WTC11 (cell line): ENCODE data around the gene STARD5. TPM values are rescaled to one million over a fixed set of nuclear protein-coding genes. Genes with fewer than 3 reads are reported as not detected.

Source experiments
- ATAC-seq: fragments of 200-7000 bp; cut with Tn5 transposase; 2 replicates; pipeline ENCODE4 v1.10.0; 2021; ENCODE audit warnings: mild to moderate bottlenecking, moderate library complexity
- CTCF ChIA-PET: fragments of 300-600 bp; sonication (Branson Sonifier 250); formaldehyde crosslinking; loops from one replicate; lab custom pipeline; 2021; ENCODE audit warnings: antibody characterized with exemption; lab: Charles Lee
- POLR2A ChIA-PET: fragments of 350-600 bp; sonication (Branson Sonifier 250); formaldehyde crosslinking; loops from one replicate; lab custom pipeline; 2021; ENCODE audit warnings: antibody characterized with exemption; lab: Charles Lee
- DNase-seq: peaks from one replicate; pipeline ENCODE4 v3.0.0; 2021; ENCODE audit warnings: low spot score
- H3K27ac Mint-ChIP-seq: 2 replicates; pipeline ENCODE4 v1.8.0; 2021; ENCODE audit warnings: mixed read lengths
- H3K27me3 Mint-ChIP-seq: 2 replicates; pipeline ENCODE4 v1.8.0; 2021; ENCODE audit warnings: low read depth, mild to moderate bottlenecking, moderate library complexity, mixed read lengths
- H3K36me3 Mint-ChIP-seq: 2 replicates; pipeline ENCODE4 v1.8.0; 2021; ENCODE audit warnings: mixed read lengths
- H3K4me1 Mint-ChIP-seq: 2 replicates; pipeline ENCODE4 v1.8.0; 2022; ENCODE audit warnings: mixed read lengths
- H3K4me3 Mint-ChIP-seq: 2 replicates; pipeline ENCODE4 v1.8.0; 2021; ENCODE audit warnings: mild to moderate bottlenecking, moderate library complexity, mixed read lengths
- H3K9me3 Mint-ChIP-seq: 2 replicates; pipeline ENCODE4 v1.8.0; 2021; ENCODE audit warnings: mixed read lengths
- ARID4B ChIP-seq: sonication (generic); formaldehyde crosslinking; IDR thresholded peaks from 2 replicates; pipeline ENCODE4 v1.8.0; 2023; ENCODE audit warnings: missing genetic modification reagents, mild to moderate bottlenecking, borderline replicate concordance
- ATF3 ChIP-seq: sonication (generic); formaldehyde crosslinking; conservative IDR thresholded peaks from 2 replicates; pipeline ENCODE4 v1.8.1; 2022; ENCODE audit warnings: mild to moderate bottlenecking, missing genetic modification reagents
- CBFB ChIP-seq: sonication (generic); formaldehyde crosslinking; IDR thresholded peaks from 2 replicates; pipeline ENCODE4 v1.8.1; 2022; ENCODE audit warnings: mild to moderate bottlenecking, low read depth, missing genetic modification reagents
- E2F4 ChIP-seq: sonication (generic); formaldehyde crosslinking; IDR thresholded peaks from 2 replicates; pipeline ENCODE4 v1.8.1; 2022; ENCODE audit warnings: low read depth, mild to moderate bottlenecking, moderate library complexity, missing genetic modification reagents, borderline replicate concordance
- EMX1 ChIP-seq: fragments of 250-450 bp; sonication (Bioruptor Pico); IDR thresholded peaks from 2 replicates; pipeline ENCODE4 v1.8.0; 2021; ENCODE audit warnings: mild to moderate bottlenecking
- ERG ChIP-seq: fragments of 250-450 bp; sonication (Bioruptor Pico); IDR thresholded peaks from 2 replicates; pipeline ENCODE4 v1.8.0; 2021; ENCODE audit warnings: mild to moderate bottlenecking
- FOXP4 ChIP-seq: sonication (generic); formaldehyde crosslinking; IDR thresholded peaks from 2 replicates; pipeline ENCODE4 v1.8.0; 2022; ENCODE audit warnings: mild to moderate bottlenecking, missing genetic modification reagents
- GRHL2 ChIP-seq: fragments of 250-450 bp; sonication (Bioruptor Pico); IDR thresholded peaks from 2 replicates; pipeline ENCODE4 v1.8.0; 2022; ENCODE audit warnings: mild to moderate bottlenecking, moderate library complexity; ENCODE audit not compliant: insufficient replicate concordance, severe bottlenecking
- HMGXB4 ChIP-seq: sonication (generic); formaldehyde crosslinking; IDR thresholded peaks from 2 replicates; pipeline ENCODE4 v1.8.1; 2023; ENCODE audit warnings: mild to moderate bottlenecking, moderate library complexity, missing genetic modification reagents
- IRF2 ChIP-seq: sonication (generic); formaldehyde crosslinking; IDR thresholded peaks from 2 replicates; pipeline ENCODE4 v1.8.0; 2022; ENCODE audit warnings: low read depth, missing genetic modification reagents, borderline replicate concordance
- MAX ChIP-seq: sonication (generic); formaldehyde crosslinking; IDR thresholded peaks from 2 replicates; pipeline ENCODE4 v1.8.0; 2022; ENCODE audit warnings: mild to moderate bottlenecking, missing genetic modification reagents
- PRRX2 ChIP-seq: fragments of 250-450 bp; sonication (Bioruptor Pico); IDR thresholded peaks from 2 replicates; pipeline ENCODE4 v1.8.0; 2021; ENCODE audit warnings: mild to moderate bottlenecking
- RORB ChIP-seq: fragments of 250-450 bp; sonication (Bioruptor Pico); IDR thresholded peaks from 2 replicates; pipeline ENCODE4 v1.9.0; 2021; ENCODE audit warnings: mild to moderate bottlenecking
- SMAD3 ChIP-seq: sonication (generic); formaldehyde crosslinking; IDR thresholded peaks from 2 replicates; pipeline ENCODE4 v1.8.0; 2022; ENCODE audit warnings: missing genetic modification reagents, mild to moderate bottlenecking, borderline replicate concordance
- SOX15 ChIP-seq: fragments of 250-450 bp; sonication (Bioruptor Pico); IDR thresholded peaks from 2 replicates; pipeline ENCODE4 v1.9.0; 2021; ENCODE audit warnings: mild to moderate bottlenecking
- TP53 ChIP-seq: sonication (generic); formaldehyde crosslinking; IDR thresholded peaks from 2 replicates; pipeline ENCODE4 v1.8.1; 2023; ENCODE audit warnings: mild to moderate bottlenecking, missing genetic modification reagents
- ZNF219 ChIP-seq: sonication (generic); formaldehyde crosslinking; IDR thresholded peaks from 2 replicates; pipeline ENCODE4 v1.8.0; 2023; ENCODE audit warnings: missing genetic modification reagents, mild to moderate bottlenecking, borderline replicate concordance
- ZNF263 ChIP-seq: sonication (generic); formaldehyde crosslinking; IDR thresholded peaks from 2 replicates; pipeline ENCODE4 v1.8.1; 2022; ENCODE audit warnings: low read depth, mild to moderate bottlenecking, moderate library complexity, missing genetic modification reagents
- ZNF423 ChIP-seq: fragments of 250-450 bp; sonication (Bioruptor Pico); IDR thresholded peaks from 2 replicates; pipeline ENCODE4 v2.1.2; 2022; ENCODE audit warnings: mild to moderate bottlenecking, moderate library complexity
- total RNA-seq: library from RNA; stranded (reverse); gene quantifications from 3 replicates; pipeline ENCODE4 v1.2.3, GENCODE V29; 2021

Gene STARD5
- total RNA-seq, 1 experiment from 2014 or later: 6.8 TPM

GRCh38 chr15:81322676-81323253 lies 1.2 kb downstream of the STARD5 start (continued):
- TF ChIP-seq GRHL2 (CRISPR knock-in tag) (no peak), ZNF423 (CRISPR knock-in tag) (no peak)

GRCh38 chr15:81321667-81322066 lies 2.3 kb downstream of the STARD5 start:
- H3K9me3 Mint-ChIP-seq: no peaks in the 10 kb centered on the region
- POLR2A ChIA-PET: no interaction called here
- peaks cover 12% of the 10 kb centered on the region for H3K27me3 Mint-ChIP-seq
- DNase-seq (no peak), ATAC-seq (no peak)
- TF ChIP-seq RORB (CRISPR knock-in tag) (no peak), MAX (CRISPR knock-in tag) (no peak), SOX15 (CRISPR knock-in tag) (no peak), ZNF219 (CRISPR knock-in tag) (no peak), PRRX2 (CRISPR knock-in tag) (no peak), EMX1 (CRISPR knock-in tag) (no peak), E2F4 (CRISPR knock-in tag) (no peak), IRF2 (CRISPR knock-in tag) (no peak), ARID4B (CRISPR knock-in tag) (no peak)
- no peak overlapping the region for H3K4me3 Mint-ChIP-seq
- H3K36me3 Mint-ChIP-seq: peaks cover 13% of the 10 kb centered on the region
- CTCF ChIA-PET: no interaction called here
- H3K27ac Mint-ChIP-seq: no peak overlapping the region
- H3K4me1 Mint-ChIP-seq: peaks cover 11% of the 10 kb centered on the region

- CTCF ChIA-PET: no interaction called here
- Mint-ChIP-seq H3K27ac (no peak overlapping the region), H3K9me3 (no peaks in the 10 kb centered on the region), H3K36me3 (peaks cover 16% of the 10 kb centered on the region), H3K4me3 (no peak overlapping the region), H3K4me1 (no peaks in the 10 kb centered on the region), H3K27me3 (no peaks in the 10 kb centered on the region; the same call in 1 of the 2 replicates)
- no peak for ATAC-seq
- POLR2A ChIA-PET: no interaction called here
- DNase-seq: no peak
- TF ChIP-seq HMGXB4 (no peak), E2F4 (CRISPR knock-in tag) (no peak), RORB (CRISPR knock-in tag) (no peak), FOXP4 (no peak), ATF3 (CRISPR knock-in tag) (no peak), TP53 (no peak), ERG (CRISPR knock-in tag) (no peak), ZNF263 (no peak), CBFB (CRISPR knock-in tag) (no peak), SMAD3 (CRISPR knock-in tag) (no peak)
These were observed 6.3 kb downstream of the STARD5 start for GRCh38 chr15:81317642-81318017.
